Measurements from ENCODE around the gene ATXN1. TPM values are rescaled to one million over a fixed set of nuclear protein-coding genes. Genes with fewer than 3 reads are reported as not detected.

Gene ATXN1
- total and polyA plus RNA-seq, 2 of the 13 experiments (the other 11 are each of a cell fraction or from before 2014, with no cell fraction given), result 20.7 to 39.5 TPM

DNA sequence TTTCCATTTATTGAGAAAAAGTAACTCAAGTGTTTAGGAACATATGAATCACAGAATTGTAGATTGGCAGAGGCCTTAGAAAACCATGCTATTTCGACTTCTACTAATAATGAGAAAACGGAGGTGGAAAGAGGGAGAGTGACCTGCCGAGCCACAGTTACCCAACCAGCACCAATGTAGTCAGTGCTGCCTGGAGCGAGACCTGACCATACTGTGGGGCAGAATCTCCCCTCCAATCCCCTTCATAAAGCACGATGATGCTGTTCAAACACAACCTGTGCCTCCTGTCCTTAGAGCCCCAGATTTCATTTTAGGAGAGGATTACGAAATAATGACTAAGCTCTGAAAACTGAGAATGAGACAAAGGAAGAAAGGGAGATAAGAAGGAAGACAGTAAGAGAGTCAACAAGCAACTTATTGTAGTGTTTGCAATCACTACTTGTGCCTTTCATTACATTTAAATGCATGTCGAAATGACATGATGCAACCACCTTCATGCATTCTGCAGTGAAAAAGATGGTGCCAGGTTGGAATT lies 70.6 kb downstream of the ATXN1 start (continued):
- 0 out of 2 replicates have a peak, but pooled peaks have one; percentile 12 for TF ChIP-seq FOXK1 (CRISPR knock-in tag; IDR thresholded peaks at IDR 0.05; ENCODE audit: borderline replicate concordance, low read depth)
- no peak for TF ChIP-seq ZNF839 (CRISPR knock-in tag; IDR thresholded peaks at IDR 0.05; ENCODE audit: borderline replicate concordance)
- peak; percentile 32; the same call in 1 of the 2 replicates for TF ChIP-seq NR2F6 (IDR thresholded peaks at IDR 0.05)
- TF ChIP-seq NR2F6 (CRISPR knock-in tag; IDR thresholded peaks at IDR 0.05), result no peak
- peak; percentile 30; the same call in 1 of the 2 replicates for TF ChIP-seq TCF7 (IDR thresholded peaks at IDR 0.05; ENCODE audit: low read depth)
- peak; percentile 43; the same call in 1 of the 2 replicates for TF ChIP-seq ISL2 (CRISPR knock-in tag; IDR thresholded peaks at IDR 0.05)
- TF ChIP-seq MYC (CRISPR knock-in tag; IDR thresholded peaks at IDR 0.05; ENCODE audit: borderline replicate concordance), result no peak
- 0 out of 2 replicates have a peak, but pooled peaks have one; percentile 57 for TF ChIP-seq KLF6 (CRISPR knock-in tag; IDR thresholded peaks at IDR 0.05)
- TF ChIP-seq, protein P1, sequence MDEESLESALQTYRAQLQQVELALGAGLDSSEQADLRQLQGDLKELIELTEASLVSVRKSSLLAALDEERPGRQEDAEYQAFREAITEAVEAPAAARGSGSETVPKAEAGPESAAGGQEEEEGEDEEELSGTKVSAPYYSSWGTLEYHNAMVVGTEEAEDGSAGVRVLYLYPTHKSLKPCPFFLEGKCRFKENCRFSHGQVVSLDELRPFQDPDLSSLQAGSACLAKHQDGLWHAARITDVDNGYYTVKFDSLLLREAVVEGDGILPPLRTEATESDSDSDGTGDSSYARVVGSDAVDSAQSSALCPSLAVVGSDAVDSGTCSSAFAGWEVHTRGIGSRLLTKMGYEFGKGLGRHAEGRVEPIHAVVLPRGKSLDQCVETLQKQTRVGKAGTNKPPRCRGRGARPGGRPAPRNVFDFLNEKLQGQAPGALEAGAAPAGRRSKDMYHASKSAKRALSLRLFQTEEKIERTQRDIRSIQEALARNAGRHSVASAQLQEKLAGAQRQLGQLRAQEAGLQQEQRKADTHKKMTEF (CRISPR knock-in tag; IDR thresholded peaks at IDR 0.05), result peak; percentile 58; the same call in 1 of the 2 replicates
- TF ChIP-seq, protein P2, sequence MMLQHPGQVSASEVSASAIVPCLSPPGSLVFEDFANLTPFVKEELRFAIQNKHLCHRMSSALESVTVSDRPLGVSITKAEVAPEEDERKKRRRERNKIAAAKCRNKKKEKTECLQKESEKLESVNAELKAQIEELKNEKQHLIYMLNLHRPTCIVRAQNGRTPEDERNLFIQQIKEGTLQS (CRISPR knock-in tag; IDR thresholded peaks at IDR 0.05), result peak; percentile 87
- no peak for TF ChIP-seq ZNF75D (CRISPR knock-in tag; IDR thresholded peaks at IDR 0.05; ENCODE audit: borderline replicate concordance)
- no peak for TF ChIP-seq SOX6 (IDR thresholded peaks at IDR 0.05)
- TF ChIP-seq SOX6 (CRISPR knock-in tag; IDR thresholded peaks at IDR 0.05), result peak; percentile 98
- TF ChIP-seq SAP130 (CRISPR knock-in tag; IDR thresholded peaks at IDR 0.05; ENCODE audit: low read depth), result peak; percentile 9; the same call in 1 of the 2 replicates
- TF ChIP-seq NCOA2 (CRISPR knock-in tag; IDR thresholded peaks at IDR 0.05), result peak; percentile 73
- peak; percentile 51 for TF ChIP-seq BCL6 (CRISPR knock-in tag; IDR thresholded peaks at IDR 0.05)
- TF ChIP-seq, protein P3, sequence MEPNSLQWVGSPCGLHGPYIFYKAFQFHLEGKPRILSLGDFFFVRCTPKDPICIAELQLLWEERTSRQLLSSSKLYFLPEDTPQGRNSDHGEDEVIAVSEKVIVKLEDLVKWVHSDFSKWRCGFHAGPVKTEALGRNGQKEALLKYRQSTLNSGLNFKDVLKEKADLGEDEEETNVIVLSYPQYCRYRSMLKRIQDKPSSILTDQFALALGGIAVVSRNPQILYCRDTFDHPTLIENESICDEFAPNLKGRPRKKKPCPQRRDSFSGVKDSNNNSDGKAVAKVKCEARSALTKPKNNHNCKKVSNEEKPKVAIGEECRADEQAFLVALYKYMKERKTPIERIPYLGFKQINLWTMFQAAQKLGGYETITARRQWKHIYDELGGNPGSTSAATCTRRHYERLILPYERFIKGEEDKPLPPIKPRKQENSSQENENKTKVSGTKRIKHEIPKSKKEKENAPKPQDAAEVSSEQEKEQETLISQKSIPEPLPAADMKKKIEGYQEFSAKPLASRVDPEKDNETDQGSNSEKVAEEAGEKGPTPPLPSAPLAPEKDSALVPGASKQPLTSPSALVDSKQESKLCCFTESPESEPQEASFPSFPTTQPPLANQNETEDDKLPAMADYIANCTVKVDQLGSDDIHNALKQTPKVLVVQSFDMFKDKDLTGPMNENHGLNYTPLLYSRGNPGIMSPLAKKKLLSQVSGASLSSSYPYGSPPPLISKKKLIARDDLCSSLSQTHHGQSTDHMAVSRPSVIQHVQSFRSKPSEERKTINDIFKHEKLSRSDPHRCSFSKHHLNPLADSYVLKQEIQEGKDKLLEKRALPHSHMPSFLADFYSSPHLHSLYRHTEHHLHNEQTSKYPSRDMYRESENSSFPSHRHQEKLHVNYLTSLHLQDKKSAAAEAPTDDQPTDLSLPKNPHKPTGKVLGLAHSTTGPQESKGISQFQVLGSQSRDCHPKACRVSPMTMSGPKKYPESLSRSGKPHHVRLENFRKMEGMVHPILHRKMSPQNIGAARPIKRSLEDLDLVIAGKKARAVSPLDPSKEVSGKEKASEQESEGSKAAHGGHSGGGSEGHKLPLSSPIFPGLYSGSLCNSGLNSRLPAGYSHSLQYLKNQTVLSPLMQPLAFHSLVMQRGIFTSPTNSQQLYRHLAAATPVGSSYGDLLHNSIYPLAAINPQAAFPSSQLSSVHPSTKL (CRISPR knock-in tag; IDR thresholded peaks at IDR 0.05), result peak; percentile 82
- 0 out of 2 replicates have a peak, but pooled peaks have one; percentile 34 for TF ChIP-seq NFIC (IDR thresholded peaks at IDR 0.05; ENCODE audit: low read length)
- TF ChIP-seq, protein P4, sequence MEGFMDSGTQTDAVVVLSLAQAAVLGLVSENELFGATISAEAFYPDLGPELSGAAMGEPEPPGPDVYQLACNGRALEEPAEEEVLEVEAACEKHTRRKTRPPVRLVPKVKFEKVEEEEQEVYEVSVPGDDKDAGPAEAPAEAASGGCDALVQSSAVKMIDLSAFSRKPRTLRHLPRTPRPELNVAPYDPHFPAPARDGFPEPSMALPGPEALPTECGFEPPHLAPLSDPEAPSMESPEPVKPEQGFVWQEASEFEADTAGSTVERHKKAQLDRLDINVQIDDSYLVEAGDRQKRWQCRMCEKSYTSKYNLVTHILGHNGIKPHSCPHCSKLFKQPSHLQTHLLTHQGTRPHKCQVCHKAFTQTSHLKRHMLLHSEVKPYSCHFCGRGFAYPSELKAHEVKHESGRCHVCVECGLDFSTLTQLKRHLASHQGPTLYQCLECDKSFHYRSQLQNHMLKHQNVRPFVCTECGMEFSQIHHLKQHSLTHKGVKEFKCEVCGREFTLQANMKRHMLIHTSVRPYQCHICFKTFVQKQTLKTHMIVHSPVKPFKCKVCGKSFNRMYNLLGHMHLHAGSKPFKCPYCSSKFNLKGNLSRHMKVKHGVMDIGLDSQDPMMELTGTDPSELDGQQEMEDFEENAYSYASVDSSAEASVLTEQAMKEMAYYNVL (CRISPR knock-in tag; IDR thresholded peaks at IDR 0.05; ENCODE audit: borderline replicate concordance), result peak; percentile 87
- TF ChIP-seq, protein P5, sequence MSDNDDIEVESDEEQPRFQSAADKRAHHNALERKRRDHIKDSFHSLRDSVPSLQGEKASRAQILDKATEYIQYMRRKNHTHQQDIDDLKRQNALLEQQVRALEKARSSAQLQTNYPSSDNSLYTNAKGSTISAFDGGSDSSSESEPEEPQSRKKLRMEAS (IDR thresholded peaks at IDR 0.05), result no peak
- TF ChIP-seq ELF3 (CRISPR knock-in tag; IDR thresholded peaks at IDR 0.05), result no peak
- 0 out of 2 replicates have a peak, but pooled peaks have one; percentile 10 for TF ChIP-seq HOXA3 (CRISPR knock-in tag; IDR thresholded peaks at IDR 0.05)
- TF ChIP-seq, protein P6, sequence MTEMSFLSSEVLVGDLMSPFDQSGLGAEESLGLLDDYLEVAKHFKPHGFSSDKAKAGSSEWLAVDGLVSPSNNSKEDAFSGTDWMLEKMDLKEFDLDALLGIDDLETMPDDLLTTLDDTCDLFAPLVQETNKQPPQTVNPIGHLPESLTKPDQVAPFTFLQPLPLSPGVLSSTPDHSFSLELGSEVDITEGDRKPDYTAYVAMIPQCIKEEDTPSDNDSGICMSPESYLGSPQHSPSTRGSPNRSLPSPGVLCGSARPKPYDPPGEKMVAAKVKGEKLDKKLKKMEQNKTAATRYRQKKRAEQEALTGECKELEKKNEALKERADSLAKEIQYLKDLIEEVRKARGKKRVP (CRISPR knock-in tag; IDR thresholded peaks at IDR 0.05), result peak in 1 of 2 experiments; percentile 98; a peak in 2 of 4 replicates
- TF ChIP-seq TEAD3 (CRISPR knock-in tag; optimal IDR thresholded peaks at IDR 0.05; ENCODE audit: borderline replicate concordance), result peak; percentile 35
